Heart left ventricle (tissue), 16 donors: Measurements from ENCODE around the gene CFAP251. TPM values are rescaled to one million over a fixed set of nuclear protein-coding genes. Genes with fewer than 3 reads are reported as not detected.
A peak's percentile ranks its signal among the peaks of the same experiment; 100 is the strongest.

Experiments used
- ATAC-seq, 4 donors: fragments of 200-7000 bp; cut with Tn5 transposase; one replicate each; pipeline ENCODE4 v1.9.1; 2020 to 2022; ENCODE audit warnings: moderate library complexity in 4 of 4, mild to moderate bottlenecking in 3 of 4, moderate number of reproducible peaks in 1 of 4
- DNase-seq, 5 donors: peaks; one replicate each; pipeline ENCODE4 v3.0.0-alpha.2; 2020
- H3K27ac ChIP-seq, 12 donors: fragments of 200-600 bp; sonication (generic) in 4 of 12; one replicate each; pipeline versions ENCODE4 v1.5.0 to v1.8.0; 2016 to 2022; ENCODE audit warnings: mild to moderate bottlenecking in 2 of 12
- H3K27me3 ChIP-seq, 9 donors: fragments of 200-600 bp; sonication (generic) in 2 of 9; one replicate each; pipeline versions ENCODE4 v1.5.1 to v1.8.0; 2016 to 2022; ENCODE audit warnings: mild to moderate bottlenecking in 3 of 9
- H3K36me3 ChIP-seq, 9 donors: fragments of 200-600 bp; sonication (generic) in 2 of 9; one replicate each; pipeline versions ENCODE4 v1.5.0 to v1.8.0; 2018 to 2022; ENCODE audit warnings: mild to moderate bottlenecking in 2 of 9
- H3K4me1 ChIP-seq, 12 donors: fragments of 200-600 bp; sonication (generic) in 4 of 12; one replicate each; pipeline versions ENCODE4 v1.5.0 to v1.8.0; 2016 to 2022; ENCODE audit warnings: mild to moderate bottlenecking in 3 of 12
- H3K4me3 ChIP-seq, 12 donors: fragments of 200-600 bp; sonication (generic) in 4 of 12; one replicate each; pipeline versions ENCODE4 v1.5.0 to v1.8.0; 2017 to 2022; ENCODE audit warnings: mild to moderate bottlenecking in 9 of 12, moderate library complexity in 4 of 12
- H3K9me3 ChIP-seq, 12 donors: fragments of 200-600 bp; sonication (generic) in 4 of 12; one replicate each; pipeline versions ENCODE4 v1.5.0 to v1.8.0; 2016 to 2022; ENCODE audit warnings: mild to moderate bottlenecking in 1 of 12
- CTCF ChIP-seq, 12 donors: fragments of 200-600 bp; sonication (generic) in 4 of 12; IDR thresholded peaks; one replicate each; pipeline versions ENCODE4 v1.5.0 to v1.8.0; 2018 to 2022; ENCODE audit warnings: antibody characterized with exemption in 12 of 12, mild to moderate bottlenecking in 5 of 12
- POLR2A ChIP-seq, 2 donors: fragments of 450-650 bp; IDR thresholded peaks; one replicate each; pipeline ENCODE4 v1.6.1; 2017; ENCODE audit warnings: antibody characterized with exemption in 2 of 2, mild to moderate bottlenecking in 2 of 2, moderate library complexity in 2 of 2
- WGBS, 4 donors: extraction: QIAGEN DNeasy Blood & Tissue Kit in 2 of 4; methylation state at CpG; one replicate each; pipeline versions ENCODE4 v1.1.5 to v1.1.7; 2013 to 2018; 5-methylcytosine and 5-hydroxymethylcytosine counted together
- intact Hi-C, 10 donors: fragments of 100-400 bp; cut with DNase I; formaldehyde crosslinking; loops; one replicate each; pipeline versions ENCODE4 v1.11.1 to v1.14.2; 2022
- polyA plus RNA-seq, 2 donors: library from polyadenylated mRNA; stranded (reverse); fragments of 200-250 nt; gene quantifications; one replicate each; pipeline ENCODE4 v1.2.3, GENCODE V29; 2013
- total RNA-seq, 9 donors: library from RNA; depleted of rRNA in 2 of 9; stranded (reverse); fragments of >200 nt in 2 of 9; fragmentation: NEBNext Ultra II Directional in 3 of 9; extraction: Animal tissue kit (Norgen Biotek cat#: 25700) in 3 of 9; gene quantifications; one replicate each; pipeline versions ENCODE4 v1.1.0 to v1.2.4, GENCODE V29; 2016 to 2023
- donor health status: ischemic (EF 13 %, LVEDD 7.1; RV severe dilation, severe dysfunction).
- donor health status: healthy with polysubstance abuse.
- donor health status: DM: no; HTN: yes; CAD: no.
- donor health status: DM: no; HTN: no; CAD: no.
- donor health status: ischemic (EF 25% LVEDD 6.9; RV normal size, moderate dysfunction).
- donor health status: ischemic (EF 25% LVEDD 5.7; RV mildly dilated, moderate dysfunction).
- donor health status: healthy.
- donor health status: DM: yes; HTN: yes; CAD: no.
- donor health status: ischemic (EF 35%, LVEDD 5.7; RV mildly dilated, moderate dysfunction).
- donor health status: nonischemic (EF 11% LVEDD 7.7; RV severe dilation, severe dysfunction).
- donor health status: DM: yes; HTN: yes; CAD: no.
- donor health status: PGD.
- donor health status: ischemic (EF 29% LVEDD 5.4; RV normal size, mild dysfunction).
- donor health status: nonischemic (EF 23%, LVEDD 6.1; RV moderate dilation, normal function).

Gene CFAP251
- total and polyA plus RNA-seq, 11 donors, result 0.60 to 8.0 (median 1.4) TPM

GRCh38 chr12:122031342-122032216 lies 113.2 kb downstream of the CFAP251 start:
- ATAC-seq (peak in 3 of 4 donors; percentile 38 to 56 (median 48)), DNase-seq (peak in 2 of 5 donors; percentile 39 to 51)
- H3K36me3 ChIP-seq, result peaks cover 0 to 21% (median 14%) of the 10 kb centered on the region in 9 donors
- intact Hi-C loops, result loop anchor here in 1 of 10 donors (5.0 kb wide), 1 partner anchor 114 kb away; the partner anchor contains the start of gene CFAP251
- no peak overlapping the region for H3K4me3 ChIP-seq
- WGBS, 4 donors, result 66 to 71% (median 68%) methylated on average over 20 to 21 of the region's 21 CpGs
- no peaks in the 10 kb centered on the region for H3K27me3 ChIP-seq
- TF ChIP-seq POLR2A (IDR thresholded peaks at IDR 0.05), result no peak
- peak; percentile 47 to 75 (median 66) for TF ChIP-seq CTCF (IDR thresholded peaks at IDR 0.05)
- H3K4me1 ChIP-seq, result peaks cover 0 to 26% (median 6%) of the 10 kb centered on the region in 12 donors
- H3K9me3 ChIP-seq, result no peaks in the 10 kb centered on the region
- H3K27ac ChIP-seq, result no peak overlapping the region

- intact Hi-C loops, result loop anchor here in 1 of 10 donors (5.0 kb wide), 1 partner anchor 115 kb away; the partner anchor contains the start of gene CFAP251
Measured at GRCh38 chr12:122032580-122032979, 114.2 kb downstream of the CFAP251 start.

GRCh38 chr12:122035292-122035691 lies 116.9 kb downstream of the CFAP251 start:
- no peaks in the 10 kb centered on the region for H3K9me3 ChIP-seq
- DNase-seq (no peak), ATAC-seq (no peak)
- no peaks in the 10 kb centered on the region for H3K27me3 ChIP-seq
- H3K4me1 ChIP-seq, result peaks cover 0 to 8% (median 0%) of the 10 kb centered on the region in 12 donors
- TF ChIP-seq CTCF (IDR thresholded peaks at IDR 0.05) (no peak), POLR2A (IDR thresholded peaks at IDR 0.05) (no peak)
- intact Hi-C loops, result no loop called here
- WGBS, 4 donors, result 85 to 92% (median 90%) methylated on average over 8 of the region's 8 CpGs
- H3K36me3 ChIP-seq, result peaks cover 0 to 53% (median 19%) of the 10 kb centered on the region in 9 donors
- H3K4me3 ChIP-seq, result no peak overlapping the region
- H3K27ac ChIP-seq, result no peak overlapping the region

More at GRCh38 chr12:122032580-122032979, 114.2 kb downstream of the CFAP251 start:
- H3K4me1 ChIP-seq, result peaks cover 0 to 26% (median 6%) of the 10 kb centered on the region in 12 donors
- no peak overlapping the region for H3K4me3 ChIP-seq
- no peaks in the 10 kb centered on the region for H3K9me3 ChIP-seq
- no peak overlapping the region for H3K27ac ChIP-seq
- TF ChIP-seq CTCF (IDR thresholded peaks at IDR 0.05) (no peak), POLR2A (IDR thresholded peaks at IDR 0.05) (no peak)
- DNase-seq (no peak), ATAC-seq (no peak)
- peaks cover 0 to 31% (median 19%) of the 10 kb centered on the region in 9 donors for H3K36me3 ChIP-seq
- WGBS, 4 donors, result 93 to 95% (median 94%) methylated on average over 11 of the region's 11 CpGs
- H3K27me3 ChIP-seq, result no peaks in the 10 kb centered on the region

GRCh38 chr12:122036153-122036552 lies 117.8 kb downstream of the CFAP251 start:
- no peak overlapping the region for H3K27ac ChIP-seq
- 87 to 95% (median 93%) methylated on average over 6 of the region's 6 CpGs for WGBS, 4 donors
- no peaks in the 10 kb centered on the region for H3K9me3 ChIP-seq
- H3K36me3 ChIP-seq, result peaks cover 0 to 60% (median 19%) of the 10 kb centered on the region in 9 donors
- DNase-seq (no peak), ATAC-seq (no peak)
- no peak for TF ChIP-seq POLR2A (IDR thresholded peaks at IDR 0.05)
- TF ChIP-seq CTCF (IDR thresholded peaks at IDR 0.05), result no peak
- H3K4me1 ChIP-seq, result peaks cover 0 to 5% (median 0%) of the 10 kb centered on the region in 12 donors
- no peaks in the 10 kb centered on the region for H3K27me3 ChIP-seq
- no peak overlapping the region for H3K4me3 ChIP-seq
- intact Hi-C loops, result no loop called here
